CD4-positive, alpha-beta T cell treated with Interleukin-21 for 1 hour (primary cell): ENCODE results near the gene NLRP1.

Experiments used
- DNase-seq: peaks from one replicate; pipeline ENCODE4 v3.0.0-alpha.2; 2020

NLRP1 gene

DNA sequence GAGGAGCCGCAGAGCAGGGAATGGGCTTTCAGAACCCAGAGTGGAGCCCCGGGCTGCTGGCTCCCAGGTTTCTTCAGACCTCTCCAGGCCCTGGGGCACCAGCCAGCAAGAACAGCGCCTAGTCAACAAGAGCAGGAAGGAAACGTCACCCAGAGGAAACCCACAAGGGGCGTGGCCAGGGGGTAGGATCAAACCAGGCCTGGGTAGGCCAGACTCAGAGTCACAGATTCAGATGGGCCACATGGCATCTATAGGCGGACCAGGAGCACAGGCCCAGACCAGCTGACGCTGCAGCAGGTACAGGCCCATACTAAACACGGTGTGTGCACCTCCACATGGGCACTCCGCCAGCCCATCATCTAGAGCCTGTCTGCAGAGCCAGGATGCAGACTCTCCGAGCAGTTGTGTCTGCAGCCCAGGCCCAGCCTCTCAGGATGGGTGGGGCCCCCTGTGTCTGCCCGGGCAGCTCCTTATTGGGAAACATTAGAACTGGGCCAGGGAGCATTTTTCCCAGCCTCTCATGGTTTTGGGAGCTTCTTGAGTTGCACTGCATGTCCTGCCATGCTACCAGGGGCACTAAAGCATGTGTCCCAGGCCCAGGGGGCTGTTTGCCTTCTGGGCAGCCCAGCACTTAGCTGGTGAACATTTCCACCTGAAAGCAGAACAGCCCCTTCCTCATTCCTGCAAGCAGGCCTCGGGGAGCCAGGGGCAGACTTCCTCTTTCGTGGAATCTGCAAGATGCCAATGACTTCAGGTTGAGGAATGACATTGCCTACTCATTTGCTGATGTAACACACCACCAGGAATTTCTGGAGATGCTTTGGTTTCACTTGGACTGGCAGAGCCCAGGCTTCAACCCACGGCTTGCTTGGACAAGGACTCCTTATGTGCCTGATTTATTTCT is at the start of gene NLRP1:
Gene NLRP1, minus strand, starts transcription at position 127 of the 904 bp plus-strand sequence. CDS start 552 bp downstream, outside the sequence.
- DNase-seq: peak; percentile 95

DNA sequence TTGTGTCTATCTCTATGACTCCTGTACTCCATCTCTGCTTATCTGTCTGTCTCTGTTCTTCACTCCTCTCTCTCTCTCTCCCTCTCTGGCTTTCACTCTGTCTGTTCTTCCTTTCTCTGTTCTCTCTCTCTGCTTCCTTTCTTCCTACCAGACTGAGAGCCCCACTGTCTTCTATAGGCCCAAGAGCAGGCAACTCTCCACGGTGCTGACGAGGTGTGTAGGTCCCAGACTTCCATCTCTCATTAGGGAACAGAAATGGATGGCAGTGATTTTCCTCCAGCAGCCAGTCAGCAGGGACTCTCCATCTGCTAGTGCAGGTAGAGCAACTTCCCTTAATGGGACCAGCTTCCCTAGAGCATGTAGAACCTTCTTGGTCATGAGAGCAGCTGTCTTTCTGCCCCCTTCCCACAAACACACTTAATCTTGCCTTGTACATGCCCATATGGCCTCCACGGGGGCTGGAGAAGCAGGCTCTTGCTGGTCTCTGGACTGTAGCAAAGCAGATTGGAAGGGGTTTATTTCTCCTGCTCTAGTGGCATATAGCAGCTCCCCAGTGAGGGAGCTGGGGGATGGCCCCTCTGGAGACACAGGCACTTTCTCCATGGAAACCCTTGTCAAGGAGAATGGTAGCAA is 47.8 kb upstream of the NLRP1 start:
- no peak for DNase-seq

DNA sequence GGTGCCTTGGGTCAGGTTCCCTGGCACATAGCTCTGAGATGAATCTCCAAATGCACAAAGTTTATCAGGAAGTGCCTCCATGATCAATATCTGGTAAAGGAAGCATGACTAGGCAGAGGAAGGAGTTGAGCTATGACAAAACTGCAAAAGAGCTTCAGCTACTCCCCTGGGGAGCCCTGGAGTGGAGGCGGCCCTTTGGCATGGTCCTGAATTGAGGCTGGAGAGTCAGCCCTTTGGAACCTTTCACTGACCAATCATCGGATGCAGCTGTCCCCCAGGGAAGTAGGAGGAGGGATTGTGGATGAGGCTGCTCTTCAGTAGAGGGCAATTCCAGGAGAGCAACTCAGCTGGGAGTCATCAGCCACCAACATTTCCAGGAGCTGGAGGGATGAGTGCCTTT is 46.1 kb upstream of the NLRP1 start:
- DNase-seq: no peak

DNA sequence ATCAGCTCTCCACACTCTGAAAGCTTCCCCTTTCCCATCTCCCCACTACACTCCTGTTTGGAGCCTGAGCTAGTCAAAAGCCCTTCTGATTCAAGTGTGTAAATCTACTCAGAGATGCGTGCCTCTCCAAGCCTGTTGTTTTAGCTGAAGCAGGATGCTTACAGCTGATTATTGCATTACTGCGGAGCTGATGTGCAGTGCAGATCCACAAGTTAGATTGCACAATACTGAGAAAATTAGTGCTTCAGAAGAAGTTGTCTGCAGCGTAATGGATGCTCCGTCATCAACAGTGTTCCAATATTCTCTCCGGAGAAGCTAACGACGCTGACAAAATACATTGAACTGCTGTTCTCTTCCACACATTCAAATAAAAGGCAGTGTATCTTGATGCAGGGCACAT is 44.8 kb upstream of the NLRP1 start:
- DNase-seq: no peak

DNA sequence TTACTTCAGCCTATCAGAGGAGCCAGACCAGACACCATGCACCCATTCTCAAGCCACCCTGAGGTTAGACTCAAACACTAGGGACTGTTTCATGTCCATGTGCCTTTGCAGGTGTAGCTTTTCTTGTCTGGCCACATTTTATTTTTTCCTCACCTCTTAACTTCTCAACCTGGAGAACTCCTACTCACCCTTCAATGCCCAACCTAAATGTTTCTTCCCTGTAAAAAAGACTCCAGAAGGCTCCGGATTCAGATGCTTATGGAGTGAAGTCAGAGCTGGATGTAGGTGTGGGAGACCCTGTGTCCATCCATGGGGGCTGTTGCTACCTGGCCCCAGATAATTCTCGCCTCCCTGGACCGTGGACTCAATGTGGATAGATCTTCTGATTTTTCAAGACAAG is 44.0 kb upstream of the NLRP1 start:
- no peak for DNase-seq

DNA sequence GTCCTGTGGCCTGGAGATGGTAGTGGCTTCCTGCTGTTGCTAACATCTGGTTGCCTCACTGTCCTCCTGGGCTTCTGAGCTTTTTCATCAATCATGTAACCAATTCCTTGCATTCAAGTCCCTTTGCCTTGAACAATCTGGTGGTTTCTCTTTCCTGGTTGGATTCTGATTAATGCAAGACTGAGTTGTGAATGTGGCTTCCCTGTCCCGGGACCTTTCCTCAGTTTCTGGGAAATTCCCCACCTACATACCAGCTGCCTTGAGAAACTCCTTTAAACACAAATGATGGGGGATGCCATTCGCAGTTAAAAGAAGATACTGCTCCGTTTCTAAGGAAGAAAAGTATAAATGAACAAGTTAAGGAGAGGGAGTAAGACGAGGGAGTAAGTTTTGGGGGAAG is 39.9 kb upstream of the NLRP1 start:
- no peak for DNase-seq

DNA sequence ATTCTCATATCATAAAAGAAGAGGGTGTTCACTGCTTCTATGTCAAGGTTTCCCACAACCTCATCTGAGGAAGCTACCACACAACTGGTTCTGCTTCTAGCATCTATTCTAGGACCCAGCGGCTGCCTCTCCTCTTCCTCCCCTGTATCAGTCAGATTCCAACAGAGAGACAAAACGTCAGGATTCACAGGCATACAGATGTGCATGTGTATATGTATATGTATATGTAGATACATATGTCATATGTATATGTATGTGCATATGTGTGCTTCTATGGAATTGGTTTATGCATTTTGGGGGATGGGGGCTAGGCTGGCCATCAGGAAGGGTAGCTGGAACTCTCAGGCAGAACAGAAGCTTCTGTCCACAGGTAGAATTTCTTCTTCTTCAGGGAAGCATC is 37.4 kb upstream of the NLRP1 start:
- no peak for DNase-seq

DNA sequence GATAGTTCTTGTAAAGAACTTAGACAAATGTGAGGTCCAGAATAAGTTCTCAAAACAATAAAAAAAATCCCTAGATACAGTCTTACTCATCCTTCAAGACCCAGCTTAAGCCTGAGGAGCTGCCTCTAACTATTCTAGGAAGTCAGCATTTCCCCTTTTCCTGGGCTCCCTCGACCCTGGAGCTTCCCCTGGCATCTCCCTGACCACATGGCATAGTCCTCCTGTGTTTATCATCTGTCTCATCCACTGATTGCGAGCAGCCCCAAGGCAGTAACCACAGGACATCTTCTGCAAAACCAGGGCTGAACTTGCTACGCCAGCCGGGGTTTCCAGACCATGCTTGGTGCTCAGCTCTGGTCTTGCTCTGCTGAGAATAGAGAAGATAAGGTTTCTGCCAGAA is 36.7 kb upstream of the NLRP1 start:
- DNase-seq: no peak

DNA sequence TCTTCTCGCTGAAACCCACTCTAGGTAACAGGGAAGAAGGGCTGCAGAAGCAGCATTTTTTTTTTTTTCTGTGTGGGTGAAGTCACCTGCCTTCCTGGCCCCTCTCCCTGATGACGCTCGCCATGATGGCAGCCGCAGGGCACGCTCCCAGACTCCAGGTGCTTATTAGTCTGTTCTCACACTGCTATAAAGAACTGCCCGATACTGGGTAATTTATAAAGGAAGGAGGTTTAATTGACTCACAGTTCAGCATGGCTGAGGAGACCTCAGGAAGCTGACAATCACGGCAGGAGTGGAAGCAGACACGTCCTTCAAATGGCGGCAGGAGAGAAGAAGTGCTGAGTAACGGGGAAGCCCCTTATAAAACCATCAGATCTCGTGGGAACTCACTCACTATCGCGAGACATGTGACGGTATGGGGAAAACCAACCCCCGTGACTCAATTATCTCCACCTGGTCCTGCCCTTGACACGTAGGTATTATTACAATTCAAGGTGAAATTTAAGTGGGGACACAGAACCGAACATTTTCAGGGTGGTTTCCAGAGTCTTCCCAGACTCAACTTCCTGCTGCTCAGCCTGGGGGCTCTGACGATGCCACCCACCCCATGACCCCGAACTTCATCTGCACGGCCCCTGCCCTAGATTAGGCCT is 34.9 kb upstream of the NLRP1 start:
- no peak for DNase-seq

DNA sequence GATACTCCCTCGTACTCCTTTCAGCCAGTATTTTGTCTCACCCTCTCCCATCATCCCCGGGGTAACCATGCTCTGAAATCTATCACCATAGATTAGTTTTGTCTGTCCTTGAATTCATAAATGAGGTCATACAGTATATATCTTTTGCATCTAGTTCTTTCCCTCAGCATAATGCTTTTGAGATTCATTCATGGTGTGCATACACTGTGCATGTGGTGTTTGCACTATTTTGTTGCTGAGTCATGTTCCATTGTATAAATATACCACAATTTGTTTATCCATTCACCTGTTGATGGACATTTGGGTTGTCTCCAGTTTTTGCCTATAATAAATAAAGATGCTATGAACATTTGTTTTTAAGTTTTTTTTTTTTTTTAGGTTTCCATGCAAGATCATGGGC is 34.2 kb upstream of the NLRP1 start:
- DNase-seq: no peak

DNA sequence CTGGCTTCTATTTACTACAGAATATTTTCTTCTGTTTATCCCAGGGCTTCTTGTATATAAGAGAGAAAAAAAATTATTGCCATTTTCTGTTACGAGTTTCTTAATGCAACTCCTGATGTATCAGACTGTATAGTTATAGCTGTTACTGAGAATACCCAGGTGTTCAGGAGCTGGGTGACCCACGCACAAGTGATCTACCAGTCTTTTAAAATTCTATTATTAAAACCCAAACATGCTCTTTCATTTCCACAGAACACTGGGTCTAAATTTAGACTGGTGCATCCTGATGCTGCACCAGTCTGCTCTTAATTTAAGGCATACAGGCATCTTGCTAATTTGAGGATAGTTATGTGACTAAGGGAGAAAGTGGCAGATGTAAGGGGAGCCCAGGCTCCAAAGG is 31.2 kb upstream of the NLRP1 start:
- no peak for DNase-seq

DNA sequence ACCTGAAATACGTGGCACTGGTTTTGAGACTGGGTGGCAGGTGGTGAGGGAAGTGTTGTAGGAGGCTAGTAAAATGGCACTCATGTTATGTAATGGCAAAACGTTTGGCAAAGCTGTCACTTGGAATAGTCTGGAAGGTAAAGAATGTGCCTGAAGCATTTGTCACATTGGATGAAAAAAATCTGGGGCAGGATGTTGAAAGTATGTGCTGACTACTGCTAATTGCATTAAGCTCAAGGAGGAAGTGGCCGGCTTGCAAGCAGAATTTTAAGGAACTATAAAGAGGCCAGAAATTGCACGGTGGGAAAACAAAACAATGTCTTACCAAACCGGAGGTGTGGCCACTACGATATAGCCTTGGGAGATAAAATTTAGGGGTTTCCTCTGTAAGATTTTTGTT is 26.6 kb upstream of the NLRP1 start:
- DNase-seq: no peak

DNA sequence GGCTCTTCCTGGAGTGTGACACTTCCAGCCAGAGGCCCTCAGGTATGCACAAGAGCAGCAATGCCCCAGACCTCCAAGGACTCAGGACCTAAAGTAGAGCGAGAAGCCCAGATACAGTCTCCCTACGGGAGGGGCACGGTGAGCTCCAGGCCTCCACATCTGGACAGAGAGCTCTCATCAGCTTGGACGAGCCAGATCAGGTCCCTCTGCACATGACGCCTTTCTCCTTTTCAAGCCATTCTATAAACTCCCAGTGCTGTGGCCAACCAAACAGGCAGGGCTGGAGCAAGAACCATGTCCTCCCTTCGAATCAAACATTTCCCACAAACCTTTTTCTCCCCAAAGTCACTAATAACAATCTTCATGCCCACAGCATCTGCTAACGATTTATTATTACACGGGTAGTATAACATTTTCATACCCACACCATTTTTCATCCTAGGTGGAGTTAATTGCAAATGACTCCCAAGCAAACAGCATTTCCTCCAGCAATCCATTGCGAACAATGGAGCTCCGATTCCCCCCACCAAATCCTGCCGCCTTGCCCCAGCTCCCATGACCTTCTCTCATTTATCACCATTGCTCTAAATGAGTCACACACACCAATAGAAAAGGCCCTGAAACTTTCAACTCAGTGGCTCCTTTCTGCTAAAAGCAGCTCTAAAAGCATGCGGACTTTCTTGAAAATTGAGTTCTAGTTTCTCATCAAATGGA is 24.2 kb upstream of the NLRP1 start:
- no peak for DNase-seq

DNA sequence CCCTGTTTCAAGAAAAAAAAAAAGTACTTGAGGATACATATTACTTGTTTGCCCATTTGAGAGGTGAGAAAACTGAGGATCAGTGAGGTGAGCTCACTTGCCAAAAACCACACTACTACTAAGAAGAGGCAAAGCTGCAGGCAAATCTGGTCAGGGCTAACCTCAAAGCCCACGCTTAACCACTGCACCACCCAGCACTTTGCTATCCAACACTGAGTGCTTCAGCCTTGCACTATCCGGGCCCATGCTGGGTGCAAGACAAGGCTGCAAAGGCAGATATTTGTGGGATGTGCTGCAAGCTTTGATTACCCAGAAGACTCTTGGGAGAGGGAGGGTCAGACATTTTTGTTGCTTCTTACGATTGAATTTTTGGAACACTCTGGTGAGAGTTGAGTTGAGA is 23.6 kb upstream of the NLRP1 start:
- no peak for DNase-seq

DNA sequence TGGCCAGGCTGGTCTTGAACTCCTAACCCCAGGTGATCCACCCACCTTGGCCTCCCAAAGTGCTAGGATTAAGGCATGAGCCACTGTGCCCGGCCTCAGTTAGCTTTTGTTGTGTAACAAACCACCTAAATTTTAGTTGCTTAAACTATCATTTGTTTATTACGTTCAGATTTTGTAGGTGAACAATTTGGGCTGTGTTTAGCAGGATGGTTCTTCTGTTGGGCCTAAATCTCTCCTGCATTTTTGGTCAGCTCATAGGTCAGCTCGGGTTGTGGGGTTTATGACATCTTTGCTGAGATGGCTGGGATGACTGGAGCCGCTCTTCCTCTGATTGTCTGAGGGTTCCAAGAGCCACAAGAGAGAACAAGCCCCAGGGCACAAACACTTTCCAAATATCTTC is 21.1 kb upstream of the NLRP1 start:
- DNase-seq: no peak

DNA sequence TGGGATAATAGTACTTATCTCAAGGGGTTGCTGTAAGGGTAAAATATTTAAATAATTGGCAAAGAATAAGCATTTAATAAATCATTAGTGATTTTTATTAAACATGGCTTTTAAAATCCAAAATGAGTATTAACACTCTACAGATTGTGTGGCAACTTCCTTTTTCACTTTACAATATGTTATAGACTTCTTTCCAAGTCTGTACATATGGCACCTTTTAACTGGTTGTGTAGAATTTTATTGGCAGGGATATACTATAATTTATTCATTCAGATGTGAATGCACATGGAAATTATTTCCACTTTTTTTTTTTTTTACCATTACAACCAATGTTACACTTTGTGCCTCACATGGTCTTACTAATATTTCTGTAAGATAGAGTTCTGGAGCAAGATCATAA is 15.7 kb upstream of the NLRP1 start:
- no peak for DNase-seq

DNA sequence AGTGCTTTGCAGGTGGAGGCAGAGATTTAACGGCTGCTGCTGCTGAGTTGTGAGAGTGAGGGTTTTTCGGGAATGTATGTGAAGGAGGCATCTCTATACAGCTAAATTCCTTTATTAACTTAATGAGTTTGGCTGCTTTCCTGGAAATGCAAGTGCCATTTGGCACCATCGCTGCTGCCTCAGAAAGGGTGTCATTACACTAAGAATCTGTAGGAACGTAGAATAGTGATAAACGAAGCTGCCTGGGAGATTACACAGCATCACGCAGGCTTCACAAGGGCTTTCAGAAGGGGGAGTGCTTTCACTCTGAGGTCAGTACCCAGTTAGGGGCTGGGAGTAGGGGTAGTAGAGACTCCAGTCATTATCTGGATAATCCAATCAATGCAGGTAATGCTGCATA is 14.1 kb upstream of the NLRP1 start:
- DNase-seq: no peak

DNA sequence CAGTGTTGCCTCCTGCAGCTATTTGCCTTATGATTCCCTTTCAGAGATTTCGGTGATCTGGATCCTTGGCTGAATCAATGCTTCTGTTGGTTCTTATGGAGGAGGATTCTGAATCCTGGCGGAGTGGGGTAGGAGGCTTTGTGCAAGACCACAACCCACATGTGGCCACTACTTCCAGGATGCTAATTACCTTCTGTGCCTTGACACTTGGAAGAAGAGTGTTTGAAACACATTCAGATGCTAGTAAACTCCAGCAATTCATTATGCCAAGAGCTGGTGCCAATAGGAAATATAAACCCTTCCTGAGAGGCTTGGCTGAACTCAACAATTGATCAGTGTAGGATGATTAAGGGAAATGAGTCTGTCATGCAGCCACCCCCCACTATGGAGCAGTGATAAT is 12.1 kb upstream of the NLRP1 start:
- no peak for DNase-seq

DNA sequence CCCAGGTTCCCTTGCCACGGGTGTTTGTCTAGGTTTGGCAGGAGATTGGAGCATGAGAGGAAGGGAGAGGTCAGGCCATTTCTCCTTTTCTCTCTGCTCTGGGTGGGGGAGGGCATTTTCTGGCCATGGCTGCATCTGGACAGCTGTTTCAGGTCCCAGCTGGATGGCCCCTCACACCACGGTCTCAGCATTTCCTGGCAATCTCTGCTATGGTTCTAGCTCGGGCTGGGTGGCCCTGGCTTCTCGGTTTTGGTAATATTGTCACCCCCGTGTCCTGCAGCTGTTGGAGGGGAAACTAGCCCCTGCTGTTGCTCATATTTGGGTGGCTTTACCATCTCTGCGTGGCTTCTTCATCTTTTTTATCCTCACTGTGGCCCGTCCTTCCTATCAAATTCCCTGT is 11.5 kb upstream of the NLRP1 start:
- DNase-seq: no peak

DNA sequence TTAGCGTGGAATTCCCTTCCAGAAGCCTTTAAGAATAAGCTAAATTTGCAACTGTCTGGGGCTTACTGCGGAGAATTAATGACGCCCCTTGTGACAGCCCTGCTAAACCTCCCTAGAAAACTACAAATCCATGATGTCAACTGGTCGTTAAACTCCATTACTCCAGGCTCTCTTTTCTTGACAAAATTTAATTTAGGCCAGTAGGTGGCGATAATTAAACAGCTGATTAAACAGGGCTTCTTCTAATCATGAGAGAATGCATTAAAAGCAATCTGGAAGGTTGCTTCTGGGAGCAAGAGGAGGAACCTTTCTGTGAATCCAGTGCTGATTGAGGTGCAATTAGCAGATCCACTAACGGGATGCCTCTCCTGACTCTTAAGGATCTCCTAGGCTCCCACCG is 8.1 kb upstream of the NLRP1 start:
- DNase-seq: peak; percentile 58

DNA sequence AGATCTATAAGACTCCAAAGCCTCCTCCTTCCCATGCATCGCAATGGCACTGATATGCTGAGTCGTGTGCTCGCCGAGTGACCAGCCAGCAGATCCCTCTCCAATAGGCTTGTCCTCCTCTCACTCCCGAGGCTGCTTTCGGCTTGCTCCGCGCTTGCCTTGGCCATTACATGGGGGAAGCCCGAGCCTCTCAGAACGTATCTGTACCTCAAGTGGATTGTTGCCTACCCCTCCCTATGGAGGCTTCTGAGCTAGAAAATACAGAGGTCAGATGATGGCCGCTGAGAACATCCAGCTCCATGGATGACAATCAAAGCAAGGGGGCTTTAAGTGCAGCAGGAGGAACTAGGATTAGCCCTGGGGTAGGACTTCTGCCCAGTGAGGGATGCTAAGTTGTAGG is 7.7 kb upstream of the NLRP1 start:
- no peak for DNase-seq

DNA sequence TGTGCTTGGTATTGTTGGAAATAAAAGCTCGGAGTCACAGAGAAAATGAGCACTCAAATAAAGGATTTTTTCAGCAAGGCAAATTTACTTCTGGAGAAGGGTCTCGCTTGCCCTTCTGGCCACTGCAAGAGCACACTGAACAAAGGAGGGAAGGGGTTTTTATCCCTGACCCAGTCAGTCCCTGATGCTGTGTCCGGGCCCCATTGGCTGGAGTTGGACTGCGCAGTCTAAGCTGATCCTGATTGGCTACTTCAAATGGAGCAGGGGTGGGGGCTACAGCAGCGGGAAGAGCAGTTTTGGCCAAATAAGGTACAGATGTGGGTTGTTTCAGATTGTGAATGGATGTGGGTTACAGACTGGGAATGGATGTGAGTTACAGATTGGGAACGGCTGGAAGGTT is 4.3 kb upstream of the NLRP1 start:
- DNase-seq: no peak

DNA sequence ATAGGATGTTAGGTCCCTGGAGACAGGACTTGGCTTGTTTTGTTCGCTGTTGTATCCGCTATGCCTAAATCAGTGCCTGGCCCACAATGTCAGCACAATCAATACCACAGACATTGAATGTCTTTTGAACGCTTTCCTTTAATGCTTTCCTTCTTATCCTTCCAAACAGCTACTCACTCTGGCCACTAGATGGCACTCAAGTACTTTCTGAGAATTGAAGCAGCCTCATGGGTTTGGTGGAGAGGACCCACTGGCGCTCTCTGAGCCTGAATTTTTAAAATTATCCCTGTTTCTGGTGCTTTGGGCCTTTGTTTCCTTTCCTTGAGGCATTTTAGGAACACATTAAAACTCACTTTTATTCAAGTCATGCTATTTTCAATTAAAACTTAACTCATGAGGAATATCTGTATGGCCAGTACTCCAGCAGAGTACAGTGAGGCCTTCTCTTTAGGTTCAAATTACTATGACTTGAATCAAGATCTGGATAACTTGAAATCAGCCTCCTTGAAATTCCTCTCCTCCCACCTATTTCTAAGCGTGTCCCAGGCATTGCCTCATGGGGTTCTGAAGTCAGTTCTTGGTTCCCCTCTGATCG is 3.2 kb upstream of the NLRP1 start:
- DNase-seq: peak; percentile 86
